Calu3 (cell line): ENCODE measurements around the gene GBX1. TPM values are rescaled to one million over a fixed set of nuclear protein-coding genes. Genes with fewer than 3 reads are reported as not detected.

Source experiments
- BruUV-seq: library from RNA; stranded (reverse); fragments of 400-500 nt; replicated peaks from 2 replicates; lab custom pipeline; 2021; lab: Mats Ljungman, UMichigan
- CTCF ChIA-PET: fragments of 300-600 bp; sonication (Branson Sonifier 250); formaldehyde crosslinking; loops from one replicate; lab custom pipeline; 2022; ENCODE audit warnings: antibody characterized with exemption; lab: Charles Lee
- DNase-seq: peaks from one replicate; pipeline ENCODE4 v3.0.0; 2022
- H3K27ac Mint-ChIP-seq: one replicate; pipeline ENCODE4 v1.8.0; 2022; ENCODE audit warnings: mixed read lengths; ENCODE audit not compliant: unreplicated experiment
- H3K27me3 Mint-ChIP-seq: one replicate; pipeline ENCODE4 v1.8.0; 2022; ENCODE audit warnings: mixed read lengths; ENCODE audit not compliant: unreplicated experiment
- H3K36me3 Mint-ChIP-seq: one replicate; pipeline ENCODE4 v1.8.0; 2022; ENCODE audit warnings: mild to moderate bottlenecking, moderate library complexity, mixed read lengths; ENCODE audit not compliant: insufficient read depth, unreplicated experiment
- H3K4me1 Mint-ChIP-seq: one replicate; pipeline ENCODE4 v1.8.0; 2022; ENCODE audit warnings: mild to moderate bottlenecking, low read depth, mixed read lengths; ENCODE audit not compliant: unreplicated experiment
- H3K4me3 Mint-ChIP-seq: one replicate; pipeline ENCODE4 v1.8.0; 2022; ENCODE audit warnings: mild to moderate bottlenecking, low read depth, moderate library complexity, mixed read lengths; ENCODE audit not compliant: unreplicated experiment
- H3K9me3 Mint-ChIP-seq: one replicate; pipeline ENCODE4 v1.8.0; 2022; ENCODE audit warnings: low read depth, mixed read lengths; ENCODE audit not compliant: unreplicated experiment
- intact Hi-C: fragments of 100-400 bp; cut with micrococcal nuclease; formaldehyde crosslinking; loops from one replicate; pipeline ENCODE4 v1.10.0; 2022; ENCODE audit not compliant: unreplicated experiment
- total RNA-seq: library from RNA; stranded (reverse); gene quantifications from 2 replicates; pipeline ENCODE4 v1.2.3, GENCODE V29; 2022
- TF ChIP-seq, protein P1 (sequence below): fragments of 200-600 bp; IDR thresholded peaks from one replicate; pipeline ENCODE4 v1.8.0; 2022; ENCODE audit warnings: antibody characterized with exemption; ENCODE audit not compliant: unreplicated experiment

GBX1 gene
- total RNA-seq, 1 experiment from 2014 or later, result not detected

DNA sequence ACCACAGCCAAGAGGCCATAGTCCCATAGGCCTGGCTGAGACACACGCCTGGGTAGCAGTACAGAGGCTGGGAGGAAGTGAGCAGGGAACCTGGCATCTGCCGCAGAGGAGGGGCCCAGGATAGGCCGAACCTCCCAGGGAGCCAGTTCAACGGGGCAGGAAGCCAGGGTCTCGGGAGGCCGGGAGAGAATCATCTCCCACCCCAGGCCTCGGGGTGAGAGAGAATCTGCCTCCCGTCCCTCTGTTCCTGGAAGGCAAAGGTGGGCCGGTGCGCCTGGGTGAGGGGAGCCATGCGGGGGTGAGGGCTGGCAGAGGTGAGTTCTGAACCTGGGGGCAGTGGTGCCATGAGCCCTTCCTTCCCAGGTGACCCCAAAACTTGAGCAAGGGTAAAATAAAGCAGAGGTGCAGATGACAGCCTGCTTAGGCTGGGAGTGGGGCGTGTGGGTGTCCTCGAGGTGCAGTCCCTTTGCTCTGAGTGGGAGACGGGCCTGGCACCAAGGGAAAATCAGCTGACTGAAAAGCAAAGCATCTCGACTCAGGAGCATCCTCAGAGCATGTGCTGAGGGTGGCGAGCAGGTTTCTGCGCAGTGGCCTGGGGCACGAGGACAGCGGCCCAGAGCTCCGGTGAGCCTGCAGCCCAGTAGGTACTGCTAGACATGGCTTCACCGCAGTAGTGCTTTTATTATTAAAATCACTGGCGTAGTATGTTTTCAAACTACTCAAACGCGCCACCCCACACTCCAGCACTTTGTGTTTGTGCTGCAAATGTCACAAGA lies 65.7 kb downstream of the GBX1 start:
- no peak overlapping the region for H3K27ac Mint-ChIP-seq
- no peaks in the 10 kb centered on the region for H3K27me3 Mint-ChIP-seq
- no peak for DNase-seq
- H3K36me3 Mint-ChIP-seq, result peaks cover 11% of the 10 kb centered on the region
- CTCF ChIA-PET, result no interaction called here
- no peaks in the 10 kb centered on the region for H3K9me3 Mint-ChIP-seq
- H3K4me1 Mint-ChIP-seq, result no peaks in the 10 kb centered on the region
- intact Hi-C loops, result no loop called here
- no TSS peak for BruUV-seq
- TF ChIP-seq, protein P1, sequence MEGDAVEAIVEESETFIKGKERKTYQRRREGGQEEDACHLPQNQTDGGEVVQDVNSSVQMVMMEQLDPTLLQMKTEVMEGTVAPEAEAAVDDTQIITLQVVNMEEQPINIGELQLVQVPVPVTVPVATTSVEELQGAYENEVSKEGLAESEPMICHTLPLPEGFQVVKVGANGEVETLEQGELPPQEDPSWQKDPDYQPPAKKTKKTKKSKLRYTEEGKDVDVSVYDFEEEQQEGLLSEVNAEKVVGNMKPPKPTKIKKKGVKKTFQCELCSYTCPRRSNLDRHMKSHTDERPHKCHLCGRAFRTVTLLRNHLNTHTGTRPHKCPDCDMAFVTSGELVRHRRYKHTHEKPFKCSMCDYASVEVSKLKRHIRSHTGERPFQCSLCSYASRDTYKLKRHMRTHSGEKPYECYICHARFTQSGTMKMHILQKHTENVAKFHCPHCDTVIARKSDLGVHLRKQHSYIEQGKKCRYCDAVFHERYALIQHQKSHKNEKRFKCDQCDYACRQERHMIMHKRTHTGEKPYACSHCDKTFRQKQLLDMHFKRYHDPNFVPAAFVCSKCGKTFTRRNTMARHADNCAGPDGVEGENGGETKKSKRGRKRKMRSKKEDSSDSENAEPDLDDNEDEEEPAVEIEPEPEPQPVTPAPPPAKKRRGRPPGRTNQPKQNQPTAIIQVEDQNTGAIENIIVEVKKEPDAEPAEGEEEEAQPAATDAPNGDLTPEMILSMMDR, result no peak
- no peak overlapping the region for H3K4me3 Mint-ChIP-seq

DNA sequence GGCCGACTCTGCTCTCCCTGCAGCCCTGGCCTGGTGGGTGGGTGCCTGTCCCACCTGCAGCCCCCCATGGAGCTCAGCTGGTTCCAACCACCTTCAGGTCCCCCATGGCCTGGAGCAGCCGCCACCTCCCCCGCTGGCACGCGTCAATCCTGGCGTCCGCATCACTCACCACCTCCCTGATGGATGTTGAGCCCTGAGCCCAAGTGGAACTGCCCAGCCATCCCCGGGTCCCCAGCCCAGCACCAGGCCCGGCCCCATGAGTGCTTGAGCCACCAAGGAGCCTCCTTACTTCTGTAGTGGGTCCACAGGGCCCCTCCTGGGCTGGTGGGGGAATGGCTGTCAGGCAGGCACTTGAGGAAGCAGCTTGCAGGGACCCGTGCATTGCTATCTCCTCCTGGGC lies 66.6 kb downstream of the GBX1 start:
- CTCF ChIA-PET, result no interaction called here
- no peak for DNase-seq
- H3K4me1 Mint-ChIP-seq, result no peaks in the 10 kb centered on the region
- H3K36me3 Mint-ChIP-seq, result peaks cover 17% of the 10 kb centered on the region
- no peak overlapping the region for H3K27ac Mint-ChIP-seq
- intact Hi-C loops, result no loop called here
- TF ChIP-seq, protein P1, result no peak
- H3K9me3 Mint-ChIP-seq, result no peaks in the 10 kb centered on the region
- no TSS peak for BruUV-seq
- no peaks in the 10 kb centered on the region for H3K27me3 Mint-ChIP-seq
- no peak overlapping the region for H3K4me3 Mint-ChIP-seq

DNA sequence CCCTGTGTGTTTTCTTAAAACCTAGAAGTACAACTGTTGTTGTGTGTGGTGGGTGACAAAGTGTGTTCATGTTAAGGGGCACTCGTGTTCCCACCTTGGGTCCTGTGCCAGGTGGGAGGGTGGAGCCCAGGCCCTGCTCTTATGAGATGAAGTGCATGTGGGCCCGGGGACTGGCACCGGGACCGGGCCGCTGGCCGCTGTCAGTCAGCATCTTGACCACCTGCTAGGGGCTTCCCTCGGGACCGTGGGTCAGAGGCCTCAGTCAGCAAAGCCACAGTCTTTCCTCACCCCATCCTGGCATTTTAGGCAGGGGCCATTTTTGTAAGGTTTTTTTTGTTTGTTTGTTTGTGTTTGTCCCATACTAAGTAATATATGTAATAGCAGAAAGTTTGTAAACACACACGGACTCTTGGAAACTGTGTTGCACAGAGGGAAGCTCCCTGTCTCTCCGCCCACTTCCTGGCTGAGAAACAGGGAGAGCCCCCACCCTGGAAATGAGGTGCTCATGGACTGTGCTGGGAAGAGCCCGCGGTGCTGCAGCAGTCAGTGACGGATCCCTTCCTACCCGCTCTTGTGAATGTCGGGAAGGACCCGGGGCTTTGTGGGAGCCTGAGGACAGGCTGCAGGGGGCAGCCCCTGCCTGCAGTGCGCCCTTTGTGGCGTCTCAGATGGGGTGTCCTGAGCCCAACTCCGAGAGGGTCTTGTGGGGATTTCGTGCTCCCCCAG lies 67.8 kb downstream of the GBX1 start:
- intact Hi-C loops, result no loop called here
- CTCF ChIA-PET, result no interaction called here
- peaks cover 17% of the 10 kb centered on the region for H3K36me3 Mint-ChIP-seq
- H3K9me3 Mint-ChIP-seq, result no peaks in the 10 kb centered on the region
- no peak overlapping the region for H3K27ac Mint-ChIP-seq
- H3K4me1 Mint-ChIP-seq, result no peaks in the 10 kb centered on the region
- H3K27me3 Mint-ChIP-seq, result no peaks in the 10 kb centered on the region
- BruUV-seq, result no TSS peak
- DNase-seq, result no peak
- TF ChIP-seq, protein P1, result no peak
- H3K4me3 Mint-ChIP-seq, result no peak overlapping the region

Other genes with a start within 250 kb of the GBX1 start
- gene KCNH2, start 189.4 kb downstream of the GBX1 start, total RNA-seq, result 0.45 and 0.66 TPM in 2 replicates
- gene NOS3, start 176.7 kb downstream of the GBX1 start, total RNA-seq, result 0.71 and 1.1 TPM in 2 replicates
- 7.9 and 17.7 TPM in 2 replicates for gene ATG9B, start 143.2 kb downstream of the GBX1 start, total RNA-seq
- gene ABCB8, start 139.2 kb downstream of the GBX1 start, total RNA-seq, result 40.2 and 42.3 TPM in 2 replicates
- 11.7 and 13.6 TPM in 2 replicates for gene ASIC3, start 119.2 kb downstream of the GBX1 start, total RNA-seq
- gene CDK5, start 109.8 kb downstream of the GBX1 start, total RNA-seq, result 23.5 and 24.6 TPM in 2 replicates
- gene SLC4A2, start 108.1 kb downstream of the GBX1 start, total RNA-seq, result 194 and 209 TPM in 2 replicates
- gene FASTK, start 86.9 kb downstream of the GBX1 start, total RNA-seq, result 113 and 121 TPM in 2 replicates
- gene TMUB1, start 84.2 kb downstream of the GBX1 start, total RNA-seq, result 49.9 and 51.2 TPM in 2 replicates
- 67.4 and 73.4 TPM in 2 replicates for gene AGAP3, start 81.2 kb downstream of the GBX1 start, total RNA-seq
- not detected in 2 replicates for gene ASB10, start 19.6 kb upstream of the GBX1 start, total RNA-seq
- not detected in 2 replicates for gene H2BK1, start 42.8 kb upstream of the GBX1 start, total RNA-seq
- gene ABCF2, start 59.5 kb upstream of the GBX1 start, total RNA-seq, result 43.0 and 49.7 TPM in 2 replicates
- gene CHPF2, start 64.8 kb upstream of the GBX1 start, total RNA-seq, result 48.1 and 51.3 TPM in 2 replicates
- gene SMARCD3, start 81.0 kb upstream of the GBX1 start, total RNA-seq, result 2.3 and 4.1 TPM in 2 replicates
- 56.2 and 69.2 TPM in 2 replicates for gene NUB1, start 174.1 kb upstream of the GBX1 start, total RNA-seq
- gene WDR86, start 242.3 kb upstream of the GBX1 start, total RNA-seq, result not detected in 2 replicates